ENCODE data around the gene TOX2. TPM values are rescaled to one million over a fixed set of nuclear protein-coding genes. Genes with fewer than 3 reads are reported as not detected.

The TOX2 gene
- total RNA-seq, 4 donors from 2014 or later = 3.4 to 7.7 (median 5.2) TPM

DNA sequence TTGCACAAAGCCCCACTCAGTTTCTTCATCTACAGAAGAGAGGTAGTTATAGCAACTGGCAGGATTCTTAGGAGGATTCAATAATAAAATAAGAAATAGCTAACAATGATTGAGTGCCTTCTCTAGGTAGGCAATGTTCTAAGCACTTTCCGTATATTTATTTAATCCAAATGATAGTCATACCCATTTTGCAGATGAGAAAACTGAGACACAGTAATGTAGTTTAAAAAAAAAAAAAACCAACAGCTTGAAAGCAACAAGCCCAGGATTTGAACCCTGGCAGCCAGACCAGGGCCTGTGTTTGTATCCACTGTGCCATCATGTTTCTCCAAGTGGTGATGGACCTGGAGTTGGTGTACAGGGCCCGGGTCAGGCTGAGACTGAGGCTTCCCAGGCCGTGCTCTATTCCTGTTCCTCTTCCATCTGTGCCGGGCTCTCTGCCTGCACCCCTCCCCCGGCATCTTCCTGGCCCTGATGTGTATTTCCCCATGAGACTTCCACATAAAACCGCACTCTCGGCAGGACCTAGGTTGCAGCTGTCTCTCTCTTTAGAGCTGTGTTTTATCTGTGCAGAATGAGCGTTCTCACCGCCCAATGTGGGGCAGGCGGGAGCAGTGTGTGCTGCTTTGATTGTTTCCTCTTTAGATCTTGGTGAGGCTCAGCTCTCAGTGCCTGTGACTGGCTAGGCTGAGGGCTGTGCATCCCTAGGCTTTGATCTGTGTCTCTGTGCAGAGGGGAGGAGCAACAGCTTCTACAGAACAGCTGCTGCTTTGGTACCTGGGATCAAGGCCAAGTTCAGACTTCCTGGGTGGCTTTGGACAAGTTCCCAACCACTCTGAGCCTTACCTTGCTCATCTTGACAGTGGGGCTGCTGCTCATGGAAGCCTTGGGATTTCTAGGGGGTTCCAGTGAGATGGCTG lies 49.5 kb downstream of the TOX2 start:
- DNase-seq = no peak
- H3K27ac ChIP-seq = no peak overlapping the region
- no peaks in the 10 kb centered on the region for H3K27me3 ChIP-seq
- no peaks in the 10 kb centered on the region for H3K9me3 ChIP-seq
- 59 to 62% methylated on average over 10 of the region's 10 CpGs for WGBS, 2 donors
- TF ChIP-seq, protein P1, sequence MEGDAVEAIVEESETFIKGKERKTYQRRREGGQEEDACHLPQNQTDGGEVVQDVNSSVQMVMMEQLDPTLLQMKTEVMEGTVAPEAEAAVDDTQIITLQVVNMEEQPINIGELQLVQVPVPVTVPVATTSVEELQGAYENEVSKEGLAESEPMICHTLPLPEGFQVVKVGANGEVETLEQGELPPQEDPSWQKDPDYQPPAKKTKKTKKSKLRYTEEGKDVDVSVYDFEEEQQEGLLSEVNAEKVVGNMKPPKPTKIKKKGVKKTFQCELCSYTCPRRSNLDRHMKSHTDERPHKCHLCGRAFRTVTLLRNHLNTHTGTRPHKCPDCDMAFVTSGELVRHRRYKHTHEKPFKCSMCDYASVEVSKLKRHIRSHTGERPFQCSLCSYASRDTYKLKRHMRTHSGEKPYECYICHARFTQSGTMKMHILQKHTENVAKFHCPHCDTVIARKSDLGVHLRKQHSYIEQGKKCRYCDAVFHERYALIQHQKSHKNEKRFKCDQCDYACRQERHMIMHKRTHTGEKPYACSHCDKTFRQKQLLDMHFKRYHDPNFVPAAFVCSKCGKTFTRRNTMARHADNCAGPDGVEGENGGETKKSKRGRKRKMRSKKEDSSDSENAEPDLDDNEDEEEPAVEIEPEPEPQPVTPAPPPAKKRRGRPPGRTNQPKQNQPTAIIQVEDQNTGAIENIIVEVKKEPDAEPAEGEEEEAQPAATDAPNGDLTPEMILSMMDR (IDR thresholded peaks at IDR 0.05) = no peak
- TF ChIP-seq POLR2A (IDR thresholded peaks at IDR 0.05) = no peak
- H3K4me1 ChIP-seq = peaks cover 5 to 6% of the 10 kb centered on the region in 2 donors
- no peaks in the 10 kb centered on the region for H3K36me3 ChIP-seq
- H3K4me3 ChIP-seq (replicated peaks in 1 of 3) = no peak overlapping the region
- intact Hi-C loops (cut with DNase I) = no loop called here

DNA sequence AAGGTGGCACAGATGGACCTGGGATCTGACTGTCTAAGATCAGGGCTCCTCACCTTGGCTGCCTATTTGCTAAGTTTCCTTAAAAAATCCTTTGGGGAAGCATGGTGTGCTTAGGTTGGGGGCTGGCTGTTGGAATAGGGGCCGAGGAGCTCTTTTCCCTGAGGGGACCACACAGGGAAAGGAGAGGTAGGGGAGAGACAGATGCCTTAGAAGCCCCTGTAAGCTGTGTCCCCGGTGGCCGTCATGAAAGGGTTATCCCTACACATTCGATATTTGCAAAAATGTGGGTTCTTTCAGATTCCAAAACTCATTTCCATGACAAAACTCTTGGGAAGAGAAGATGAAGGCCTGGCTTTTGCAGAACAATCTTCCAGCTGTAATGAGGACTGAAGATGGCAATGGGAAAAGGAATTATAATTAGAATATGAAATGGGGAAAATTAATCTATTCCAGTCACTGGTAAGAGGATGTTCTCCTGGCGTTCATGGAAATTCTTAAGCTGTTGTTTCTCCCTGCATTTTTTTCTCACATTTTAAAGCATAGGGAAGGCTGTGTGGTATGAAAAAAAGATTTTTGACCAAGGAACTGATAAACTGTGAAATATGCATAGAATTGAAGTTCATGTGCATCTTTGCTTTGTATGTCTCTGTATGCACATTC lies 53.8 kb downstream of the TOX2 start:
- Histone ChIP-seq H3K27ac (no peak overlapping the region), H3K27me3 (no peaks in the 10 kb centered on the region), H3K4me1 (peaks cover 3 to 8% of the 10 kb centered on the region in 2 donors), H3K4me3 (replicated peaks in 1 of 3) (no peak overlapping the region), H3K36me3 (no peaks in the 10 kb centered on the region), H3K9me3 (no peaks in the 10 kb centered on the region)
- no peak for TF ChIP-seq POLR2A (IDR thresholded peaks at IDR 0.05)
- TF ChIP-seq, protein P1 (IDR thresholded peaks at IDR 0.05) = no peak
- DNase-seq = no peak
- 69 to 76% methylated on average over 5 of the region's 5 CpGs for WGBS, 2 donors
- intact Hi-C loops (cut with DNase I) = no loop called here

DNA sequence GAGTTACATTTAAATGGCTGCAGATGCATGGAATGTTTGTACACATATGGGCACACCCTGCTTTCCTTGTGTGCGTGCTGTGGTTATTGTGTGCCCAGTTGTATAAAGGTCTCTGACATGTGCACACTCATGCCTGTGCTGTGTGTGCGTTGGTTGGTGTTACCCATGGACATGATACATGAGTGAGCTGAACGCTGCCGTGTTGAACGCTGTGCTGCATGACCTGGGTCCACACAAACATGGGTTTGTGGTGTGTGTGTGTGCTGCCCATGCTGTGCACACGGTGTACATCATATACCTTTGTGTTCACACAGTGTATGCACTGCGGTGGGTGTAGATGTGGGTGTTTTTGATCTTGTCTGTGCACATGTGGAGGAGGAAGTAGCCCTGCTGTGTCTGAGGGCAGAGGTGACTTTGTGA lies 54.4 kb downstream of the TOX2 start:
- no peak overlapping the region for H3K27ac ChIP-seq
- peaks cover 3 to 8% of the 10 kb centered on the region in 2 donors for H3K4me1 ChIP-seq
- no peaks in the 10 kb centered on the region for H3K27me3 ChIP-seq
- 80 to 91% methylated on average over 7 of the region's 7 CpGs for WGBS, 2 donors
- no peaks in the 10 kb centered on the region for H3K36me3 ChIP-seq
- intact Hi-C loops (cut with DNase I) = no loop called here
- DNase-seq = no peak
- H3K4me3 ChIP-seq (replicated peaks in 1 of 3) = no peak overlapping the region
- H3K9me3 ChIP-seq = no peaks in the 10 kb centered on the region
- TF ChIP-seq, protein P1 (IDR thresholded peaks at IDR 0.05) = no peak
- TF ChIP-seq POLR2A (IDR thresholded peaks at IDR 0.05) = no peak

DNA sequence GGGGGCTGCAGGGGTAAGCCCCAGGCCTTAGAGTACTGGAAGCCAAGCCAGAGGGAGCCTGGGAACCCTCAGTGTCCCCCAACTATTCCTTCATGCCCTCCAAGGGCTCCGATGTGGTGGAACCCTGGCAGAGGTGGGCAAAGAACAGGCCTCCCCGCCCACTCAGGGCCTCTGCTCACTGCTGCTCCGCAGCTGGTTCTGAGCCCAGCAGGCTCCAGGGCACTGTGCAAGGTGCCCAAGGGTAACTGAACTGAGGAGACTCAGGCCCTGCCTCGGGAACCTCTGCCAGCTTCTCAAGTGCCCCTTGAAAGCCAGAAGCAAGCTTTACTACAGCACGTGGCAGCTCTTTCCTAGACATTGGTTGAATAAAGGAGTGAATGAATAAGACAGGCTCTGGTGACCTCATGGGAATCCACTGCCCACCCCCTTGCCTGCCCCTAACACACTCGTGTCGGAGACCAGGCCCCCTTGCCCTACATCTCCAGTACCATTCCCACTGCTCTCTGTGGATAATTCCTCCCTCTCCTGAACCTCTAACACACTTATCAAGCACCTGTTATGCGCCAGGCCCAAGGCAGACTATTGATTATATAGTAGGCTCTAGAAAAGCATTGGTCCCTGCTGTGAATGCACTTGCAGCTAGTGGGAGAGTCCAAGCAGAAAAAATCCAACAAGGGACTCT lies 55.0 kb downstream of the TOX2 start:
- H3K4me1 ChIP-seq = peaks cover 3 to 8% of the 10 kb centered on the region in 2 donors
- 36 to 61% methylated on average over 4 to 8 of the region's 8 CpGs for WGBS, 2 donors
- no peak overlapping the region for H3K27ac ChIP-seq
- no peaks in the 10 kb centered on the region for H3K27me3 ChIP-seq
- DNase-seq = peak; percentile 93 to 97
- TF ChIP-seq POLR2A (IDR thresholded peaks at IDR 0.05) = no peak
- TF ChIP-seq, protein P1 (IDR thresholded peaks at IDR 0.05) = no peak
- H3K9me3 ChIP-seq = no peaks in the 10 kb centered on the region
- no peak overlapping the region for H3K4me3 ChIP-seq (replicated peaks in 1 of 3)
- intact Hi-C loops (cut with DNase I) = loop anchor here (10.0 kb wide), 1 partner anchor 55 kb away; the partner anchor contains the start of gene TOX2
- no peaks in the 10 kb centered on the region for H3K36me3 ChIP-seq

All from thyroid gland (tissue), 4 donors.